ENCODE data around the gene ROPN1B.
"Not testable (repeated sequence)": the region's sequence is repeated elsewhere in the genome, so short reads cannot be mapped to it uniquely, and the experiment has no call there.

Gene ROPN1B
- 0 reads per million in 2 donors for total RNA-seq

- not testable (repeated sequence) for DNase-seq
Measured at GRCh38 chr3:125968701-125969592, at the start of gene ROPN1B. Gene ROPN1B, plus strand, starts transcription at chr3:125969178. Its CDS starts 2,877 bp downstream, at chr3:125972055.

- DNase-seq: not testable (repeated sequence)
Measured at GRCh38 chr3:125920191-125920590, 48.8 kb upstream of the ROPN1B start.

GRCh38 chr3:125920751-125921279 lies 48.2 kb upstream of the ROPN1B start:
- DNase-seq: not testable (repeated sequence)

GRCh38 chr3:125921712-125922111 lies 47.3 kb upstream of the ROPN1B start:
- peak; percentile 18 for DNase-seq

GRCh38 chr3:125923324-125924115 lies 45.5 kb upstream of the ROPN1B start:
- DNase-seq: not testable (repeated sequence)

- not testable (repeated sequence) for DNase-seq
Measured at GRCh38 chr3:125924276-125924675, 44.7 kb upstream of the ROPN1B start.

GRCh38 chr3:125925727-125926126 lies 43.3 kb upstream of the ROPN1B start:
- DNase-seq: not testable (repeated sequence)

- DNase-seq: peak; percentile 61
Measured at GRCh38 chr3:125928771-125929545, 40.0 kb upstream of the ROPN1B start.

- not testable (repeated sequence) for DNase-seq
Measured at GRCh38 chr3:125929765-125930164, 39.2 kb upstream of the ROPN1B start.

- DNase-seq: not testable (repeated sequence)
Measured at GRCh38 chr3:125931355-125931880, 37.6 kb upstream of the ROPN1B start.

GRCh38 chr3:125933397-125934173 lies 35.4 kb upstream of the ROPN1B start:
- not testable (repeated sequence) for DNase-seq

- DNase-seq: not testable (repeated sequence)
Measured at GRCh38 chr3:125935252-125935874, 33.6 kb upstream of the ROPN1B start.

GRCh38 chr3:125936210-125936815 lies 32.7 kb upstream of the ROPN1B start:
- not testable (repeated sequence) for DNase-seq

GRCh38 chr3:125936891-125937290 lies 32.1 kb upstream of the ROPN1B start:
- DNase-seq: not testable (repeated sequence)

- DNase-seq: not testable (repeated sequence)
Measured at GRCh38 chr3:125947806-125948205, 21.2 kb upstream of the ROPN1B start.

- not testable (repeated sequence) for DNase-seq
Measured at GRCh38 chr3:125948901-125949300, 20.1 kb upstream of the ROPN1B start.

- DNase-seq: not testable (repeated sequence)
Measured at GRCh38 chr3:125951176-125951575, 17.8 kb upstream of the ROPN1B start.

GRCh38 chr3:125957020-125957419 lies 12.0 kb upstream of the ROPN1B start:
- not testable (repeated sequence) for DNase-seq

- no peak for DNase-seq
Measured at GRCh38 chr3:125957674-125958510, 11.1 kb upstream of the ROPN1B start.

Data from T-helper 9 cell (primary cell).